ENCODE measurements around the gene TMEM51. TPM values are rescaled to one million over a fixed set of nuclear protein-coding genes. Genes with fewer than 3 reads are reported as not detected.

TMEM51 gene
- polyA plus RNA-seq, 1 donor from 2014 or later: 1.7 TPM

DNA sequence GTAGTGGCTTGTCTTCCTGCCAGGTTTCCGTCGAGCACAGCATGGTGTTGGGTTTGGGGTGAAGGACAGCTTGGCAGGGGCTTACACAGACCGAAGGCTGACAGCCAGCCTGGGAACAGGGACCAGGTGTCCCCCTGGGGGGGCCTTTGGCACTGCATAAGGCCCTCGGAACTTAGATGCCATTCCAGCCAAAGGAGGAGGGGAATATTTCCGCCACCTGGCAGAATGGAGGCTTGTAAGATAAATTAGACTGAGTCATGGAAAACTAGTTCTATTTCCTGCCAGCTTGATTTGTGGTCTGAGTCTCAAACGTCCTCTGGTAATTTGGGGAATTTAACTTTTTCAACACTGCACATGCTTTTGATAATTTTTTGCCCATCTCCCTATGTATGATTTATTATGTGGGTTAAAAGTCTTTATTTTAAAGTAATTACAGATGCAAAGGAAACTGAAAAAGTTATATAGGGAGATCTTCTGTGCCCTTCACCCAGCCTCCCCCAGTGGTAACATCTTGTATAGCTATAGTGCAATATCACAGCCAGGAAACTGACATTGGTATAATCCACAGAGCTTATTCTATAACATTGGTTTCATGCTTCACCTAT, 11.5 kb upstream of the TMEM51 start:
- H4K20me1 ChIP-seq (ENCODE audit: insufficient read depth): no peaks in the 10 kb centered on the region
- H3F3A ChIP-seq (ENCODE audit: insufficient read depth, low read length, poor library complexity, severe bottlenecking): no peaks in the 10 kb centered on the region
- H3K4me3 ChIP-seq (ENCODE audit: low read length): no peak overlapping the region
- H3K9ac ChIP-seq (ENCODE audit: low read length): no peak overlapping the region
- H3K27ac ChIP-seq (ENCODE audit: low read length): no peak overlapping the region
- H2AFZ ChIP-seq (ENCODE audit: low read depth, low read length): no peak overlapping the region
- no peaks in the 10 kb centered on the region for H3K27me3 ChIP-seq (ENCODE audit: insufficient read depth, low read depth, low read length)
- no peaks in the 10 kb centered on the region for H3K9me3 ChIP-seq (ENCODE audit: low read length)
- no peak for TF ChIP-seq RAD21 (conservative IDR thresholded peaks at IDR 0.05)
- TF ChIP-seq TAF1 (IDR thresholded peaks at IDR 0.05; ENCODE audit: low read depth): no peak
- no peak for TF ChIP-seq POLR2AphosphoS5 (IDR thresholded peaks at IDR 0.05)
- TF ChIP-seq REST (IDR thresholded peaks at IDR 0.05; ENCODE audit: borderline replicate concordance): no peak
- TF ChIP-seq EP300 (conservative IDR thresholded peaks at IDR 0.05; ENCODE audit: poor library complexity, severe bottlenecking): no peak
- no peak for TF ChIP-seq CTCF (IDR thresholded peaks at IDR 0.05; ENCODE audit: poor library complexity, severe bottlenecking)
- TF ChIP-seq SMC3 (conservative IDR thresholded peaks at IDR 0.05; ENCODE audit: poor library complexity): no peak
- TF ChIP-seq EZH2 (IDR thresholded peaks at IDR 0.05; ENCODE audit: borderline replicate concordance, insufficient read depth, low read length, poor library complexity, severe bottlenecking): no peak
- no peak for TF ChIP-seq MXI1 (conservative IDR thresholded peaks at IDR 0.05; ENCODE audit: poor library complexity, severe bottlenecking)
- no peaks in the 10 kb centered on the region for H3K36me3 ChIP-seq (ENCODE audit: insufficient read depth, low read length)
- no peaks in the 10 kb centered on the region for H3K79me2 ChIP-seq (replicated peaks; ENCODE audit: insufficient read depth, low read length)
- H3K4me2 ChIP-seq (ENCODE audit: low read length): no peak overlapping the region
- no peaks in the 10 kb centered on the region for H3K9me2 ChIP-seq (ENCODE audit: insufficient read depth, low read length)

GRCh38 chr1:15145327-15145726, 8.2 kb upstream of the TMEM51 start:
- Histone ChIP-seq H3K9me3 (ENCODE audit: low read length) (no peaks in the 10 kb centered on the region), H3K4me3 (ENCODE audit: low read length) (no peak overlapping the region), H3K79me2 (replicated peaks; ENCODE audit: insufficient read depth, low read length) (no peaks in the 10 kb centered on the region), H3K9me2 (ENCODE audit: insufficient read depth, low read length) (no peaks in the 10 kb centered on the region), H3K4me2 (ENCODE audit: low read length) (no peak overlapping the region), H3K9ac (ENCODE audit: low read length) (no peak overlapping the region), H3K36me3 (ENCODE audit: insufficient read depth, low read length) (no peaks in the 10 kb centered on the region), H4K20me1 (ENCODE audit: insufficient read depth) (no peaks in the 10 kb centered on the region), H3F3A (ENCODE audit: insufficient read depth, low read length, poor library complexity, severe bottlenecking) (no peaks in the 10 kb centered on the region), H3K27me3 (ENCODE audit: insufficient read depth, low read depth, low read length) (no peaks in the 10 kb centered on the region), H3K27ac (ENCODE audit: low read length) (no peak overlapping the region), H2AFZ (ENCODE audit: low read depth, low read length) (no peak overlapping the region)
- TF ChIP-seq MXI1 (conservative IDR thresholded peaks at IDR 0.05; ENCODE audit: poor library complexity, severe bottlenecking): no peak
- no peak for TF ChIP-seq EZH2 (IDR thresholded peaks at IDR 0.05; ENCODE audit: borderline replicate concordance, insufficient read depth, low read length, poor library complexity, severe bottlenecking)
- no peak for TF ChIP-seq EP300 (conservative IDR thresholded peaks at IDR 0.05; ENCODE audit: poor library complexity, severe bottlenecking)
- TF ChIP-seq SMC3 (conservative IDR thresholded peaks at IDR 0.05; ENCODE audit: poor library complexity): no peak
- no peak for TF ChIP-seq TAF1 (IDR thresholded peaks at IDR 0.05; ENCODE audit: low read depth)
- TF ChIP-seq RAD21 (conservative IDR thresholded peaks at IDR 0.05): no peak
- no peak for TF ChIP-seq REST (IDR thresholded peaks at IDR 0.05; ENCODE audit: borderline replicate concordance)
- no peak for TF ChIP-seq POLR2AphosphoS5 (IDR thresholded peaks at IDR 0.05)
- TF ChIP-seq CTCF (IDR thresholded peaks at IDR 0.05; ENCODE audit: poor library complexity, severe bottlenecking): no peak
